H1 (cell line): ENCODE results near the gene PRSS50. TPM values are rescaled to one million over a fixed set of nuclear protein-coding genes. Genes with fewer than 3 reads are reported as not detected.

Experiments
- CTCF ChIA-PET: fragments of 300-600 bp; sonication (Branson Sonifier 250); formaldehyde crosslinking; loops from one replicate; lab custom pipeline; 2021; ENCODE audit not compliant: partially characterized antibody; lab: Charles Lee
- POLR2A ChIA-PET: fragments of 300-600 bp; sonication (Branson Sonifier 250); formaldehyde crosslinking; loops from one replicate; lab custom pipeline; 2021; ENCODE audit warnings: inconsistent platforms; ENCODE audit not compliant: partially characterized antibody; lab: Charles Lee
- DNase-seq, 2 experiments: peaks; one replicate each; pipeline versions ENCODE4 v3.0.0 to v3.0.0-alpha.2; 2010 to 2022; ENCODE audit warnings: low spot score in 2 of 2, low read depth in 1 of 2, mixed read lengths in 1 of 2
- FAIRE-seq: peaks from 2 replicates; lab custom pipeline; 2011; peaks lifted over from hg19 to GRCh38; lab: Jason Lieb, UNC
- H2AFZ ChIP-seq: 2 replicates; pipeline ENCODE4 v1.8.1; 2012; ENCODE audit warnings: low read length, inconsistent platforms
- H2AK5ac ChIP-seq: 2 replicates; pipeline ENCODE4 v1.6.1; 2013; ENCODE audit warnings: low read depth, low read length
- H2BK120ac ChIP-seq: replicated peaks from 2 replicates; pipeline ENCODE3; 2013; ENCODE audit warnings: low read depth, low read length, inconsistent platforms
- H2BK12ac ChIP-seq: 2 replicates; pipeline ENCODE4 v1.6.1; 2013; ENCODE audit warnings: low read depth, low read length
- H2BK15ac ChIP-seq: 2 replicates; pipeline ENCODE4 v1.6.1; 2013; ENCODE audit warnings: low read length
- H2BK20ac ChIP-seq: 2 replicates; pipeline ENCODE4 v1.6.1; 2013; ENCODE audit warnings: low read length
- H2BK5ac ChIP-seq: 2 replicates; pipeline ENCODE4 v1.6.1; 2013; ENCODE audit warnings: low read depth, low read length
- H3K14ac ChIP-seq: 2 replicates; pipeline ENCODE4 v1.6.1; 2013; ENCODE audit warnings: inconsistent platforms; ENCODE audit not compliant: insufficient read length
- H3K18ac ChIP-seq: 2 replicates; pipeline ENCODE4 v1.6.1; 2013; ENCODE audit warnings: low read length; ENCODE audit errors: extremely low read depth
- H3K23ac ChIP-seq: 2 replicates; pipeline ENCODE4 v1.6.1; 2013; ENCODE audit warnings: inconsistent platforms; ENCODE audit not compliant: insufficient read length
- H3K23me2 ChIP-seq: 2 replicates; pipeline ENCODE4 v1.6.1; 2013; ENCODE audit warnings: low read depth, low read length
- H3K27ac ChIP-seq: 2 replicates; pipeline ENCODE4 v1.6.1; 2011; ENCODE audit warnings: low read depth, low read length, inconsistent platforms
- H3K27me3 ChIP-seq, 4 experiments: replicated peaks in 1 of 4; 1 replicate in 1 of 4; 2 replicates in 3 of 4; pipeline versions ENCODE4 v1.6.1 to v1.8.1; 2011 to 2013; ENCODE audit warnings: low read length in 3 of 4, mild to moderate bottlenecking in 3 of 4, inconsistent platforms in 2 of 4, mixed read lengths in 2 of 4, moderate library complexity in 1 of 4; ENCODE audit not compliant: control insufficient read depth in 3 of 4, insufficient read depth in 3 of 4; ENCODE audit errors: extremely low read depth in 1 of 4
- H3K36me3 ChIP-seq, 4 experiments: 2 replicates each; pipeline versions ENCODE4 v1.6.1 to v1.8.1; 2011 to 2013; ENCODE audit warnings: mild to moderate bottlenecking in 4 of 4, low read length in 3 of 4, moderate library complexity in 2 of 4, control low read depth in 1 of 4, inconsistent platforms in 1 of 4; ENCODE audit not compliant: insufficient read depth in 4 of 4, control insufficient read depth in 2 of 4
- H3K4ac ChIP-seq: replicated peaks from 2 replicates; pipeline ENCODE3; 2013; ENCODE audit warnings: low read length, low read depth, mixed read lengths, inconsistent platforms; ENCODE audit not compliant: insufficient read length
- H3K4me1 ChIP-seq, 4 experiments: replicated peaks in 1 of 4; 1 replicate in 1 of 4; 2 replicates in 3 of 4; pipeline versions ENCODE4 v1.6.1 to v1.8.1; 2011 to 2013; ENCODE audit warnings: low read length in 3 of 4, inconsistent platforms in 2 of 4, mixed read lengths in 1 of 4; ENCODE audit not compliant: insufficient read depth in 4 of 4, control insufficient read depth in 3 of 4
- H3K4me2 ChIP-seq, 2 experiments: 2 replicates each; pipeline versions ENCODE4 v1.6.1 to v1.8.1; 2011 to 2013; ENCODE audit warnings: low read depth in 2 of 2, low read length in 2 of 2, control low read depth in 1 of 2, inconsistent platforms in 1 of 2, mild to moderate bottlenecking in 1 of 2; ENCODE audit not compliant: insufficient read depth in 1 of 2
- H3K4me3 ChIP-seq, 4 experiments: fragments of 200-600, 300-600 bp in 1 of 4; sonication (generic), shearing (Covaris generic), sonication (Bioruptor Twin) in 1 of 4; 2 replicates each; pipeline versions ENCODE4 v1.5.1 to v1.8.1; 2011 to 2016; ENCODE audit warnings: low read length in 4 of 4, low read depth in 3 of 4, control low read depth in 2 of 4, inconsistent platforms in 2 of 4, mild to moderate bottlenecking in 2 of 4, mixed read lengths in 1 of 4, moderate library complexity in 1 of 4; ENCODE audit not compliant: insufficient read depth in 2 of 4; ENCODE audit errors: extremely low read depth in 1 of 4
- H3K56ac ChIP-seq: replicated peaks from 2 replicates; pipeline ENCODE3; 2013; ENCODE audit warnings: low read depth, mild to moderate bottlenecking, mixed read lengths, low read length, inconsistent platforms; ENCODE audit not compliant: insufficient read length
- H3K79me1 ChIP-seq: 2 replicates; pipeline ENCODE4 v1.6.1; 2013; ENCODE audit warnings: low read depth, low read length, control low read depth
- H3K79me2 ChIP-seq, 2 experiments: 2 replicates each; pipeline versions ENCODE4 v1.6.1 to v1.8.1; 2012 to 2013; ENCODE audit warnings: low read length in 2 of 2, mild to moderate bottlenecking in 2 of 2, inconsistent platforms in 1 of 2; ENCODE audit not compliant: insufficient read depth in 2 of 2, control insufficient read depth in 1 of 2
- H3K9ac ChIP-seq, 4 experiments: replicated peaks in 1 of 4; 1 replicate in 1 of 4; 2 replicates in 3 of 4; pipeline versions ENCODE4 v1.6.1 to v1.8.1; 2011 to 2013; ENCODE audit warnings: low read depth in 3 of 4, low read length in 3 of 4, control low read depth in 2 of 4, mild to moderate bottlenecking in 2 of 4, moderate library complexity in 2 of 4, inconsistent platforms in 1 of 4; ENCODE audit errors: extremely low read depth in 1 of 4
- H3K9me3 ChIP-seq, 2 experiments: 2 replicates each; pipeline versions ENCODE4 v1.6.1 to v1.8.1; 2012 to 2013; ENCODE audit warnings: mild to moderate bottlenecking in 2 of 2, moderate library complexity in 2 of 2, control low read depth in 1 of 2, inconsistent platforms in 1 of 2, low read depth in 1 of 2, low read length in 1 of 2, mixed read lengths in 1 of 2; ENCODE audit not compliant: insufficient read depth in 2 of 2
- H4K20me1 ChIP-seq, 2 experiments: replicated peaks in 1 of 2; 2 replicates each; pipeline versions ENCODE3 to v1.8.1; 2011 to 2013; ENCODE audit warnings: inconsistent platforms in 2 of 2, low read length in 2 of 2, mild to moderate bottlenecking in 1 of 2; ENCODE audit not compliant: insufficient read depth in 2 of 2, control insufficient read depth in 1 of 2
- H4K5ac ChIP-seq: 2 replicates; pipeline ENCODE4 v1.6.1; 2013; ENCODE audit warnings: low read length, low read depth, mixed read lengths, inconsistent platforms; ENCODE audit not compliant: insufficient read length
- H4K8ac ChIP-seq: 2 replicates; pipeline ENCODE4 v1.8.0; 2013; ENCODE audit warnings: mild to moderate bottlenecking, moderate library complexity, low read length, inconsistent platforms; ENCODE audit not compliant: insufficient read depth; ENCODE audit errors: extremely low read depth
- H4K91ac ChIP-seq: replicated peaks from 2 replicates; pipeline ENCODE3; 2013; ENCODE audit warnings: low read length, mixed read lengths, inconsistent platforms; ENCODE audit not compliant: insufficient read length
- CREB1 ChIP-seq: IDR thresholded peaks from 2 replicates; pipeline ENCODE4 v1.6.1; 2012; ENCODE audit warnings: inconsistent platforms
- CTCF ChIP-seq, 3 experiments: IDR thresholded peaks; 1 replicate in 2 of 3; 2 replicates in 1 of 3; pipeline versions ENCODE4 v1.5.1 to v1.6.1; 2011; ENCODE audit warnings: low read length in 3 of 3, mild to moderate bottlenecking in 3 of 3, inconsistent platforms in 2 of 3, low read depth in 1 of 3, moderate library complexity in 1 of 3; ENCODE audit not compliant: insufficient read depth in 1 of 3; ENCODE audit errors: control extremely low read depth in 1 of 3
- HDAC2 ChIP-seq, 2 experiments: fragments of 300-600 bp in 1 of 2; sonication (generic) in 1 of 2; IDR thresholded peaks; 2 replicates each; pipeline ENCODE4 v1.6.1; 2011 to 2012; ENCODE audit warnings: low read depth in 2 of 2, low read length in 2 of 2, mild to moderate bottlenecking in 2 of 2, moderate library complexity in 2 of 2, borderline replicate concordance in 1 of 2, inconsistent platforms in 1 of 2
- POLR2AphosphoS5 ChIP-seq: IDR thresholded peaks from 2 replicates; pipeline ENCODE4 v1.6.1; 2011; ENCODE audit warnings: low read depth, low read length
- RAD21 ChIP-seq, 2 experiments: IDR thresholded peaks in 1 of 2; conservative IDR thresholded peaks in 1 of 2; 2 replicates each; pipeline ENCODE4 v1.6.1; 2011; ENCODE audit warnings: low read depth in 2 of 2, low read length in 2 of 2, improper control_type of control experiment in 1 of 2, inconsistent platforms in 1 of 2, mild to moderate bottlenecking in 1 of 2, moderate library complexity in 1 of 2
- SIN3A ChIP-seq, 2 experiments: IDR thresholded peaks in 1 of 2; conservative IDR thresholded peaks in 1 of 2; 2 replicates each; pipeline ENCODE4 v1.6.1; 2011 to 2012; ENCODE audit warnings: low read length in 2 of 2, improper control_type of control experiment in 1 of 2, low read depth in 1 of 2, mild to moderate bottlenecking in 1 of 2
- SIX5 ChIP-seq: IDR thresholded peaks from 2 replicates; pipeline ENCODE4 v1.6.1; 2011; ENCODE audit warnings: mild to moderate bottlenecking, low read depth, low read length
- WGBS, 2 experiments: shearing (Covaris generic) in 1 of 2; methylation state at CpG; one replicate each; pipeline versions ENCODE4 v1.1.6 to v1.1.7; 2013 to 2015; ENCODE audit warnings: low lambda C conversion rate in 2 of 2, mixed read lengths in 2 of 2, inconsistent platforms in 1 of 2, low coverage in 1 of 2, missing lambda C conversion rate in 1 of 2; ENCODE audit not compliant: insufficient replicate concordance in 2 of 2, insufficient coverage in 1 of 2, insufficient read length in 1 of 2; ENCODE audit errors: extremely low coverage in 1 of 2, missing lambda C conversion rate in 1 of 2; 5-methylcytosine and 5-hydroxymethylcytosine counted together
- polyA plus RNA-seq, 7 experiments: library from polyadenylated mRNA; depleted of rRNA in 3 of 7; stranded (reverse) in 5 of 7; unstranded in 2 of 7; fragments of >200 nt in 5 of 7; fragments of 200-250 nt in 2 of 7; gene quantifications; 1 replicate in 5 of 7; 2 replicates in 1 of 7; 4 replicates in 1 of 7; pipeline versions ENCODE4 v1.2.1 to v1.2.3, GENCODE V29; 2011 to 2013; ENCODE audit warnings: missing spikeins in 2 of 7, mixed read lengths in 2 of 7
- total RNA-seq: library from RNA; stranded (reverse); fragmentation: NEBNext Ultra II Directional; extraction: Animal tissue kit (Norgen Biotek cat#: 25700); gene quantifications from 2 replicates; pipeline ENCODE4 v1.2.1, GENCODE V29; 2021

Gene PRSS50
- total and polyA plus RNA-seq, 2 of the 8 experiments (the other 6 are each of a cell fraction or from before 2014, with no cell fraction given), result 0.47 to 0.71 TPM

DNA sequence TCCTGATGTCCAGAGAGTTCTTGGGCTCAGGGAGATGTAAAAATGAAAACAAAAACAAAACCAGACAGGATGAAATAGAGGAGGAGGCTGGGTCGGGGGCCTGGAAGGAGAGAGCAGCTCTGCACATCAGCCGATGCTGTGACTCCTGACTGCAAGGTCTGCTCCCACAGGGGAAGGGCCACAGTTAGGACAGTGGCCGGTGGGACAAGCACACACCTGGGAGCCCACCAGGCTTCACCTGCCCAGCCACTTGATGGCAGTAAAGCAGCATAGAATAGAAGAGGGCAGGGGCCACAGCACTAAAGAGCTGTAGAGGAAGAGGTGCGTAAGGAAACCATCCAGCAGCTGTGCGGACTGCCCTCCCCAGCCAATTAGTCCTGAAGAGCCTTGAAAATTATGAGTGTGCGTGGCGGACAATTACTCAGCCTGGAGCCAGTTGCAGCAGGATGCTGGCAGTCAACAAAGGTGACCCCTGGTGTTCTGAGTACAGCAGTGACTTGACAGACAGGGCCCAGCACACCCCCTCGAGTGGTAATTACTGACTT is 54.0 kb downstream of the PRSS50 start:
- Histone ChIP-seq H3K14ac (no peak overlapping the region), H2BK5ac (no peak overlapping the region), H2AK5ac (no peak overlapping the region), H3K4me2 (no peak overlapping the region), H3K36me3 (no peaks in the 10 kb centered on the region), H3K4me3 (no peak overlapping the region), H3K23ac (no peak overlapping the region), H4K91ac (no peak overlapping the region), H3K4ac (no peak overlapping the region), H3K79me1 (no peaks in the 10 kb centered on the region), H3K9ac (no peak overlapping the region), H3K27me3 (no peaks in the 10 kb centered on the region; a peak in 1 of 7 replicates), H3K18ac (no peak overlapping the region), H4K5ac (no peak overlapping the region), H2BK15ac (peak overlapping the region; percentile 36; the same call in 1 of the 2 replicates), H3K56ac (no peak overlapping the region), H2BK20ac (no peak overlapping the region), H4K8ac (no peak overlapping the region), H3K23me2 (no peaks in the 10 kb centered on the region), H3K4me1 (peaks cover 22 to 41% (median 28%) of the 10 kb centered on the region in 4 experiments), H2BK120ac (no peak overlapping the region), H3K79me2 (no peaks in the 10 kb centered on the region), H4K20me1 (no peaks in the 10 kb centered on the region), H2AFZ (no peak overlapping the region), H3K27ac (no peak overlapping the region), H2BK12ac (peak overlapping the region; percentile 9; the same call in 1 of the 2 replicates), H3K9me3 (no peaks in the 10 kb centered on the region)
- TF ChIP-seq CREB1, result no peak
- peak; percentile 72 to 83 for TF ChIP-seq RAD21 (IDR thresholded peaks at IDR 0.05 in 1 of 2, conservative IDR thresholded peaks at IDR 0.05 in 1 of 2; ENCODE audit: low read depth in 2 of 2, low read length in 2 of 2)
- no peak for TF ChIP-seq HDAC2 (IDR thresholded peaks at IDR 0.05; ENCODE audit: borderline replicate concordance in 1 of 2, low read depth in 2 of 2, low read length in 2 of 2)
- TF ChIP-seq SIN3A (conservative IDR thresholded peaks at IDR 0.05 in 1 of 2, IDR thresholded peaks at IDR 0.05 in 1 of 2; ENCODE audit: low read depth in 1 of 2, low read length in 2 of 2), result no peak
- TF ChIP-seq CTCF (IDR thresholded peaks at IDR 0.05; ENCODE audit: control extremely low read depth in 1 of 3, insufficient read depth in 1 of 3, low read depth in 1 of 3, low read length in 3 of 3), result peak in 2 of 3 experiments; percentile 63 to 70; a peak in 3 of 4 replicates
- no peak for TF ChIP-seq SIX5
- no peak for TF ChIP-seq POLR2AphosphoS5
- ChIA-PET CTCF (interaction anchor here (0.5 to 5.7 kb wide), 36 partner anchors 8 to 272 kb away, joined by 3 to 41 read pairs (median 4); partner anchors contain the start of gene MYL3), POLR2A (interaction anchor here (0.8 to 2.0 kb wide), 8 partner anchors 10 to 165 kb away, joined by 3 to 7 read pairs (median 3); no protein-coding TSS in a partner anchor)
- DNase-seq, result peak in 1 of 2 experiments; percentile 62
- FAIRE-seq, result no peak
- 92% methylated on average over 8 of the region's 8 CpGs; no CpG with 5 or more reads in 1 of the 2 experiments for WGBS, 2 experiments
